ENCODE results near the gene NME9.

DNA sequence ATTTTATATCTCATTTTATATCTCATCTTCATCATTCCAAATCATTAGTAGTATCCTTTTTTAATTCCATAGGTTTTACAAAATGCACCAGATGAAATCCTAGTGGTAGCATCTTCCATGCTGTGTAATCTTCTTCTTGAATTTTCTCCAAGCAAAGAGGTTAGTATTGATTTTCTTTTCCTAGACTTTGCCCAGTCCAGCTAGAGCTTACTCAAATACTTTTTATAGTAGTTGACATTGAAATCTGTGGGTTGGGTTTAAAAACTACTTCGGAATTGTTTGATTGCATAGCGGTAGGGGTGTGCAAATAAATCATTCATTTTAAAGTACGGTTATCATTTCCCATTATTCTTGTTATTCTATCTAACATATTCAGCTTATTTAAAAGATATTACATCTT, 62.6 kb downstream of the NME9 start:
- TF ChIP-seq, protein P1, sequence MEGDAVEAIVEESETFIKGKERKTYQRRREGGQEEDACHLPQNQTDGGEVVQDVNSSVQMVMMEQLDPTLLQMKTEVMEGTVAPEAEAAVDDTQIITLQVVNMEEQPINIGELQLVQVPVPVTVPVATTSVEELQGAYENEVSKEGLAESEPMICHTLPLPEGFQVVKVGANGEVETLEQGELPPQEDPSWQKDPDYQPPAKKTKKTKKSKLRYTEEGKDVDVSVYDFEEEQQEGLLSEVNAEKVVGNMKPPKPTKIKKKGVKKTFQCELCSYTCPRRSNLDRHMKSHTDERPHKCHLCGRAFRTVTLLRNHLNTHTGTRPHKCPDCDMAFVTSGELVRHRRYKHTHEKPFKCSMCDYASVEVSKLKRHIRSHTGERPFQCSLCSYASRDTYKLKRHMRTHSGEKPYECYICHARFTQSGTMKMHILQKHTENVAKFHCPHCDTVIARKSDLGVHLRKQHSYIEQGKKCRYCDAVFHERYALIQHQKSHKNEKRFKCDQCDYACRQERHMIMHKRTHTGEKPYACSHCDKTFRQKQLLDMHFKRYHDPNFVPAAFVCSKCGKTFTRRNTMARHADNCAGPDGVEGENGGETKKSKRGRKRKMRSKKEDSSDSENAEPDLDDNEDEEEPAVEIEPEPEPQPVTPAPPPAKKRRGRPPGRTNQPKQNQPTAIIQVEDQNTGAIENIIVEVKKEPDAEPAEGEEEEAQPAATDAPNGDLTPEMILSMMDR (IDR thresholded peaks at IDR 0.05): no peak
- no peak for TF ChIP-seq JUN (CRISPR knock-in tag; IDR thresholded peaks at IDR 0.05)
- TF ChIP-seq, protein P2, sequence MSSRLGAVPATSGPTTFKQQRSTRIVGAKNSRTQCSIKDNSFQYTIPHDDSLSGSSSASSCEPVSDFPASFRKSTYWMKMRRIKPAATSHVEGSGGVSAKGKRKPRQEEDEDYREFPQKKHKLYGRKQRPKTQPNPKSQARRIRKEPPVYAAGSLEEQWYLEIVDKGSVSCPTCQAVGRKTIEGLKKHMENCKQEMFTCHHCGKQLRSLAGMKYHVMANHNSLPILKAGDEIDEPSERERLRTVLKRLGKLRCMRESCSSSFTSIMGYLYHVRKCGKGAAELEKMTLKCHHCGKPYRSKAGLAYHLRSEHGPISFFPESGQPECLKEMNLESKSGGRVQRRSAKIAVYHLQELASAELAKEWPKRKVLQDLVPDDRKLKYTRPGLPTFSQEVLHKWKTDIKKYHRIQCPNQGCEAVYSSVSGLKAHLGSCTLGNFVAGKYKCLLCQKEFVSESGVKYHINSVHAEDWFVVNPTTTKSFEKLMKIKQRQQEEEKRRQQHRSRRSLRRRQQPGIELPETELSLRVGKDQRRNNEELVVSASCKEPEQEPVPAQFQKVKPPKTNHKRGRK (CRISPR knock-in tag; IDR thresholded peaks at IDR 0.05; ENCODE audit: borderline replicate concordance): no peak
- TF ChIP-seq, protein P3, sequence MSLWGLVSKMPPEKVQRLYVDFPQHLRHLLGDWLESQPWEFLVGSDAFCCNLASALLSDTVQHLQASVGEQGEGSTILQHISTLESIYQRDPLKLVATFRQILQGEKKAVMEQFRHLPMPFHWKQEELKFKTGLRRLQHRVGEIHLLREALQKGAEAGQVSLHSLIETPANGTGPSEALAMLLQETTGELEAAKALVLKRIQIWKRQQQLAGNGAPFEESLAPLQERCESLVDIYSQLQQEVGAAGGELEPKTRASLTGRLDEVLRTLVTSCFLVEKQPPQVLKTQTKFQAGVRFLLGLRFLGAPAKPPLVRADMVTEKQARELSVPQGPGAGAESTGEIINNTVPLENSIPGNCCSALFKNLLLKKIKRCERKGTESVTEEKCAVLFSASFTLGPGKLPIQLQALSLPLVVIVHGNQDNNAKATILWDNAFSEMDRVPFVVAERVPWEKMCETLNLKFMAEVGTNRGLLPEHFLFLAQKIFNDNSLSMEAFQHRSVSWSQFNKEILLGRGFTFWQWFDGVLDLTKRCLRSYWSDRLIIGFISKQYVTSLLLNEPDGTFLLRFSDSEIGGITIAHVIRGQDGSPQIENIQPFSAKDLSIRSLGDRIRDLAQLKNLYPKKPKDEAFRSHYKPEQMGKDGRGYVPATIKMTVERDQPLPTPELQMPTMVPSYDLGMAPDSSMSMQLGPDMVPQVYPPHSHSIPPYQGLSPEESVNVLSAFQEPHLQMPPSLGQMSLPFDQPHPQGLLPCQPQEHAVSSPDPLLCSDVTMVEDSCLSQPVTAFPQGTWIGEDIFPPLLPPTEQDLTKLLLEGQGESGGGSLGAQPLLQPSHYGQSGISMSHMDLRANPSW (CRISPR knock-in tag; conservative IDR thresholded peaks at IDR 0.05; ENCODE audit: low read depth): no peak
- TF ChIP-seq, protein P4, sequence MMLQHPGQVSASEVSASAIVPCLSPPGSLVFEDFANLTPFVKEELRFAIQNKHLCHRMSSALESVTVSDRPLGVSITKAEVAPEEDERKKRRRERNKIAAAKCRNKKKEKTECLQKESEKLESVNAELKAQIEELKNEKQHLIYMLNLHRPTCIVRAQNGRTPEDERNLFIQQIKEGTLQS (CRISPR knock-in tag; conservative IDR thresholded peaks at IDR 0.05): no peak
- TF ChIP-seq, protein P5, sequence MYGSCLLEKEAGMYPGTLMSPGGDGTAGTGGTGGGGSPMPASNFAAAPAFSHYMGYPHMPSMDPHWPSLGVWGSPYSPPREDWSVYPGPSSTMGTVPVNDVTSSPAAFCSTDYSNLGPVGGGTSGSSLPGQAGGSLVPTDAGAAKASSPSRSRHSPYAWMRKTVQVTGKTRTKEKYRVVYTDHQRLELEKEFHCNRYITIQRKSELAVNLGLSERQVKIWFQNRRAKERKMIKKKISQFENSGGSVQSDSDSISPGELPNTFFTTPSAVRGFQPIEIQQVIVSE (CRISPR knock-in tag; IDR thresholded peaks at IDR 0.05; ENCODE audit: borderline replicate concordance): no peak
